Measurements from ENCODE around the gene TSPEAR. TPM values are rescaled to one million over a fixed set of nuclear protein-coding genes. Genes with fewer than 3 reads are reported as not detected.

The TSPEAR gene
- total and polyA plus RNA-seq, 9 of the 15 experiments (the other 6 are each of a cell fraction or from before 2014, with no cell fraction given): not detected

GRCh38 chr21:44506279-44507255 lies 204.8 kb downstream of the TSPEAR start (continued):
- TF ChIP-seq ILF3 (IDR thresholded peaks at IDR 0.05; ENCODE audit: borderline replicate concordance): no peak
- no peak for TF ChIP-seq XRCC4 (IDR thresholded peaks at IDR 0.05; ENCODE audit: extremely low read depth, insufficient read depth, insufficient read length)
- no peak for TF ChIP-seq NONO (IDR thresholded peaks at IDR 0.05; ENCODE audit: low read depth in 2 of 2, low read length in 1 of 2)
- TF ChIP-seq ZKSCAN8 (CRISPR knock-in tag; IDR thresholded peaks at IDR 0.05): no peak
- no peak for TF ChIP-seq BRD4 (IDR thresholded peaks at IDR 0.05)
- no peak for TF ChIP-seq ARID2 (IDR thresholded peaks at IDR 0.05)
- no peak for TF ChIP-seq CHD2 (IDR thresholded peaks at IDR 0.05; ENCODE audit: low read depth, low read length)

DNA sequence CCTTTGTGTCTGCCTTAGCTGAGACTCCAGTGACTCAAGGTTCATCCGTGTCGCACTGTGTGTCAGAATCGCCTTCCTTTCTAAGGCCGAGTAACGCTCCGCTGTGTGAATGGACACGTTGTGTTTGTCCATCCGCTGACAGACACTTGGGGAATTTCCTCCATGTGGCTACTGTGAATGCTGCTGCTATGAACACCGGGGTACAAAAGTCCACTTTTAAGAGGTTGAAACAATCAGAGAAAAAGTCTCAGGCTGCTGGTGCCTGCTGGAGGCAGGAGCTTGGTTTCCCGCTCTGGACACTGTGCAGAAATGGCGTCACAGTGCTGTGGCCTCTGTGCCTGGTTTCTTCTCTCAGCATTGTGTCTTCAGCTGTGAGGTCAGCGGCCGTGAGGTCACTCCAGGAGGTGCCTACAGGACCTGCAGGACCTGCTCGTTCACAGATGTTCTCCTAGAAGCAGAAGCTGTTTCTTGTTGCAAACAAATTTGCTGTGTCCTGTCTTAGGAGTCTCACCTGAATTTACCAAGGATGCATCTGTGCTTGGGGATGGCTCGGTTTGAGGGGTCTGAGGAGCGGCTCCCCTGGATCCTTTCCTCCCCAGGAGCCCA lies 205.6 kb downstream of the TSPEAR start:
- ChIA-PET CTCF (ENCODE audit: low intra/inter-chr PET ratio) (interaction anchor here (0.6 kb wide), 1 partner anchor 19 kb away, joined by 4 read pairs; no protein-coding TSS in a partner anchor), POLR2A (interaction anchor here (0.6 to 1.2 kb wide), 5 partner anchors 9 to 254 kb away, joined by 3 read pairs; no protein-coding TSS in a partner anchor)
- H3K4me1 ChIP-seq (replicated peaks in 1 of 2; ENCODE audit: control insufficient read depth in 2 of 2, insufficient read depth in 2 of 2, low read length in 2 of 2): peaks cover 0 to 34% of the 10 kb centered on the region in 2 experiments; a peak in 2 of 5 replicates
- TF ChIP-seq NCOA2 (IDR thresholded peaks at IDR 0.05; ENCODE audit: partially characterized antibody in 2 of 2) (no peak), BDP1 (IDR thresholded peaks at IDR 0.05; ENCODE audit: insufficient read depth, insufficient read length) (no peak), POLR2AphosphoS5 (IDR thresholded peaks at IDR 0.05; ENCODE audit: control insufficient read depth, insufficient read depth, low read depth, low read length) (no peak), CREB1 (IDR thresholded peaks at IDR 0.05) (no peak), CREB1 (CRISPR knock-in tag; IDR thresholded peaks at IDR 0.05) (0 out of 2 replicates have a peak, but pooled peaks have one; percentile 36), LARP7 (IDR thresholded peaks at IDR 0.05) (no peak), CREM (IDR thresholded peaks at IDR 0.05; ENCODE audit: low read depth) (0 out of 2 replicates have a peak, but pooled peaks have one; percentile 7), SMARCA5 (IDR thresholded peaks at IDR 0.05) (no peak), ERF (CRISPR knock-in tag; IDR thresholded peaks at IDR 0.05) (no peak), SMAD2 (IDR thresholded peaks at IDR 0.05; ENCODE audit: low read depth, low read length) (no peak)
- TF ChIP-seq, protein P1, sequence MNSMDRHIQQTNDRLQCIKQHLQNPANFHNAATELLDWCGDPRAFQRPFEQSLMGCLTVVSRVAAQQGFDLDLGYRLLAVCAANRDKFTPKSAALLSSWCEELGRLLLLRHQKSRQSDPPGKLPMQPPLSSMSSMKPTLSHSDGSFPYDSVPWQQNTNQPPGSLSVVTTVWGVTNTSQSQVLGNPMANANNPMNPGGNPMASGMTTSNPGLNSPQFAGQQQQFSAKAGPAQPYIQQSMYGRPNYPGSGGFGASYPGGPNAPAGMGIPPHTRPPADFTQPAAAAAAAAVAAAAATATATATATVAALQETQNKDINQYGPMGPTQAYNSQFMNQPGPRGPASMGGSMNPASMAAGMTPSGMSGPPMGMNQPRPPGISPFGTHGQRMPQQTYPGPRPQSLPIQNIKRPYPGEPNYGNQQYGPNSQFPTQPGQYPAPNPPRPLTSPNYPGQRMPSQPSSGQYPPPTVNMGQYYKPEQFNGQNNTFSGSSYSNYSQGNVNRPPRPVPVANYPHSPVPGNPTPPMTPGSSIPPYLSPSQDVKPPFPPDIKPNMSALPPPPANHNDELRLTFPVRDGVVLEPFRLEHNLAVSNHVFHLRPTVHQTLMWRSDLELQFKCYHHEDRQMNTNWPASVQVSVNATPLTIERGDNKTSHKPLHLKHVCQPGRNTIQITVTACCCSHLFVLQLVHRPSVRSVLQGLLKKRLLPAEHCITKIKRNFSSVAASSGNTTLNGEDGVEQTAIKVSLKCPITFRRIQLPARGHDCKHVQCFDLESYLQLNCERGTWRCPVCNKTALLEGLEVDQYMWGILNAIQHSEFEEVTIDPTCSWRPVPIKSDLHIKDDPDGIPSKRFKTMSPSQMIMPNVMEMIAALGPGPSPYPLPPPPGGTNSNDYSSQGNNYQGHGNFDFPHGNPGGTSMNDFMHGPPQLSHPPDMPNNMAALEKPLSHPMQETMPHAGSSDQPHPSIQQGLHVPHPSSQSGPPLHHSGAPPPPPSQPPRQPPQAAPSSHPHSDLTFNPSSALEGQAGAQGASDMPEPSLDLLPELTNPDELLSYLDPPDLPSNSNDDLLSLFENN (IDR thresholded peaks at IDR 0.05; ENCODE audit: low read depth in 2 of 2, low read length in 2 of 2): no peak
- ATAC-seq (no peak), DNase-seq (ENCODE audit: extremely low read depth in 1 of 4, low spot score in 3 of 4) (no peak), FAIRE-seq (no peak)
- in situ Hi-C loops (cut with MboI) (loop anchor here (10.0 kb wide), 1 partner anchor 429 kb away; no protein-coding TSS in a partner anchor), intact Hi-C loops (cut with micrococcal nuclease) (no loop called here)
- H3K36me3 ChIP-seq (ENCODE audit: control insufficient read depth, insufficient read depth, low read length): no peaks in the 10 kb centered on the region
- no peaks in the 10 kb centered on the region for H3K9me1 ChIP-seq (ENCODE audit: control insufficient read depth, insufficient read depth, low read length)
- BruUV-seq (replicated peaks): no TSS peak
- H2AFZ ChIP-seq (ENCODE audit: low read depth, low read length): no peak overlapping the region
- peaks cover 16% of the 10 kb centered on the region for H4K20me1 ChIP-seq (replicated peaks; ENCODE audit: control insufficient read depth, insufficient read depth, low read length)
- no peak overlapping the region for H3K4me2 ChIP-seq (ENCODE audit: insufficient read depth, low read length)
- H3K79me2 ChIP-seq (ENCODE audit: control insufficient read depth, insufficient read depth, low read length): no peaks in the 10 kb centered on the region
- H3K27ac ChIP-seq (ENCODE audit: extremely low read depth, low read depth, low read length): no peak overlapping the region; the same call in 2 of the 3 replicates
- 23% methylated on average over 16 of the region's 16 CpGs for WGBS (ENCODE audit: insufficient coverage, low coverage, missing lambda C conversion rate)
- H3K4me3 ChIP-seq: no peak overlapping the region
- peaks cover 56 to 78% of the 10 kb centered on the region in 2 experiments for H3K27me3 ChIP-seq (ENCODE audit: control insufficient read depth in 2 of 2, insufficient read depth in 2 of 2, low read length in 2 of 2)
- no peak overlapping the region; a peak in 1 of 4 replicates for H3K9ac ChIP-seq (ENCODE audit: insufficient read depth in 1 of 2, low read depth in 2 of 2, low read length in 2 of 2)
- no peaks in the 10 kb centered on the region for H3K9me3 ChIP-seq (replicated peaks; ENCODE audit: control insufficient read depth, insufficient read depth, low read depth, low read length)
